HCT116 (cell line): Measurements from ENCODE around the gene GPR39. TPM values are rescaled to one million over a fixed set of nuclear protein-coding genes. Genes with fewer than 3 reads are reported as not detected.

Source experiments
- ATAC-seq: fragments of 200-7000 bp; cut with Tn5 transposase; 2 replicates; pipeline ENCODE4 v1.9.1; 2020; ENCODE audit warnings: mild to moderate bottlenecking, moderate library complexity
- BruUV-seq: library from RNA; stranded (reverse); fragments of 400-500 nt; replicated peaks from 2 replicates; lab custom pipeline; 2021; lab: Mats Ljungman, UMichigan
- CTCF ChIA-PET: fragments of 300-600 bp; sonication (Branson Sonifier 250); formaldehyde crosslinking; loops from one replicate; lab custom pipeline; 2021; ENCODE audit warnings: antibody characterized with exemption; lab: Charles Lee
- POLR2A ChIA-PET: fragments of 300-600, 350-600 bp; sonication (Branson Sonifier 250); formaldehyde crosslinking; loops from one replicate; lab custom pipeline; 2021; ENCODE audit warnings: antibody characterized with exemption; lab: Charles Lee
- RAD21 ChIA-PET, 2 experiments: fragments of 300-600 bp; sonication (Branson Sonifier 250); formaldehyde crosslinking; loops; one replicate each; lab custom pipeline; 2023; ENCODE audit warnings: low total read pairs in 2 of 2; ENCODE audit not compliant: uncharacterized antibody in 2 of 2, unreplicated experiment in 2 of 2, low non-redundant PET in 1 of 2; lab: Charles Lee
- DNase-seq: peaks from one replicate; pipeline ENCODE4 v3.0.0-alpha.2; 2010; ENCODE audit warnings: low read depth, low spot score
- H2AFZ ChIP-seq: fragments of 200-600 bp; shearing (Covaris generic), sonication (generic); 2 replicates; pipeline ENCODE4 v1.6.1; 2017; ENCODE audit warnings: low read depth, mixed run types, mixed read lengths, antibody characterized with exemption, low read length; ENCODE audit not compliant: poor library complexity, severe bottlenecking
- H3K27ac ChIP-seq: 2 replicates; pipeline ENCODE4 v1.5.1; 2012; ENCODE audit warnings: low read depth, low read length
- H3K27me3 ChIP-seq: fragments of 200-600 bp; sonication (generic); 2 replicates; pipeline ENCODE4 v1.6.1; 2016; ENCODE audit warnings: mixed run types, low read length, mixed read lengths; ENCODE audit not compliant: insufficient read depth
- H3K36me3 ChIP-seq, 2 experiments: fragments of 200-500 bp in 1 of 2; fragments of 200-600 bp in 1 of 2; sonication (Bioruptor generic) in 1 of 2; sonication (generic) in 1 of 2; 2 replicates each; pipeline versions ENCODE4 v1.5.1 to v1.6.1; 2014 to 2016; ENCODE audit warnings: low read length in 2 of 2, inconsistent platforms in 1 of 2, mixed read lengths in 1 of 2, mixed run types in 1 of 2; ENCODE audit not compliant: insufficient read depth in 2 of 2, control insufficient read depth in 1 of 2
- H3K4me1 ChIP-seq, 2 experiments: fragments of 200-600 bp in 1 of 2; sonication (generic) in 1 of 2; 2 replicates each; pipeline versions ENCODE4 v1.5.1 to v1.6.1; 2012 to 2017; ENCODE audit warnings: low read length in 2 of 2, inconsistent platforms in 1 of 2, mild to moderate bottlenecking in 1 of 2, mixed read lengths in 1 of 2, mixed run types in 1 of 2, moderate library complexity in 1 of 2; ENCODE audit not compliant: insufficient read depth in 2 of 2, control insufficient read depth in 1 of 2
- H3K4me2 ChIP-seq: fragments of 200-600 bp; sonication (generic); 2 replicates; pipeline ENCODE4 v1.6.1; 2017; ENCODE audit warnings: mixed run types, low read length, mixed read lengths
- H3K4me3 ChIP-seq, 2 experiments: fragments of 200-600 bp in 1 of 2; sonication (generic) in 1 of 2; replicated peaks in 1 of 2; 2 replicates each; pipeline ENCODE4 v1.5.1; 2011 to 2016; ENCODE audit warnings: low read length in 2 of 2, control low read depth in 1 of 2, low read depth in 1 of 2, mild to moderate bottlenecking in 1 of 2, mixed read lengths in 1 of 2, mixed run types in 1 of 2
- H3K79me2 ChIP-seq: fragments of 200-600 bp; sonication (generic); 2 replicates; pipeline ENCODE4 v1.6.1; 2017; ENCODE audit warnings: mild to moderate bottlenecking, mixed run types, low read length, moderate library complexity, mixed read lengths; ENCODE audit not compliant: insufficient read depth
- H3K9ac ChIP-seq: fragments of 200-600 bp; sonication (generic); 2 replicates; pipeline ENCODE4 v1.6.1; 2016; ENCODE audit warnings: low read length, mixed read lengths
- H3K9me2 ChIP-seq: fragments of 200-600 bp; sonication (generic), shearing (Covaris generic); 2 replicates; pipeline ENCODE4 v1.6.1; 2017; ENCODE audit warnings: mixed run types, mild to moderate bottlenecking, moderate library complexity; ENCODE audit not compliant: insufficient read depth
- H3K9me3 ChIP-seq, 2 experiments: fragments of 200-500 bp in 1 of 2; fragments of 200-600 bp in 1 of 2; sonication (Bioruptor generic) in 1 of 2; sonication (generic) in 1 of 2; 2 replicates each; pipeline ENCODE4 v1.6.1; 2014 to 2017; ENCODE audit warnings: low read length in 2 of 2, mixed read lengths in 2 of 2, inconsistent platforms in 1 of 2, low read depth in 1 of 2, mild to moderate bottlenecking in 1 of 2, mixed run types in 1 of 2, moderate library complexity in 1 of 2; ENCODE audit not compliant: control insufficient read depth in 1 of 2, insufficient read depth in 1 of 2
- H4K20me1 ChIP-seq: fragments of 200-600 bp; sonication (generic), shearing (Covaris generic); 2 replicates; pipeline ENCODE4 v1.6.1; 2017; ENCODE audit warnings: mixed run types, mild to moderate bottlenecking, moderate library complexity; ENCODE audit not compliant: insufficient read depth
- EGR1 ChIP-seq: IDR thresholded peaks from 2 replicates; pipeline ENCODE4 v1.6.1; 2012; ENCODE audit warnings: low read depth
- EZH2 ChIP-seq: fragments of 200-600 bp; sonication (generic); IDR thresholded peaks from 2 replicates; pipeline ENCODE4 v1.6.1; 2017; ENCODE audit warnings: antibody characterized with exemption, mixed run types
- EZH2phosphoT487 ChIP-seq: fragments of 200-600 bp; IDR thresholded peaks from 2 replicates; pipeline ENCODE4 v1.6.1; 2018; ENCODE audit warnings: antibody characterized with exemption, borderline replicate concordance
- FOSL1 ChIP-seq: IDR thresholded peaks from 2 replicates; pipeline ENCODE4 v1.6.1; 2012; ENCODE audit warnings: low read depth
- JUND ChIP-seq: IDR thresholded peaks from 2 replicates; pipeline ENCODE4 v1.6.1; 2012
- POLR2AphosphoS5 ChIP-seq: IDR thresholded peaks from 2 replicates; pipeline ENCODE4 v1.6.1; 2011; ENCODE audit warnings: mild to moderate bottlenecking, low read depth, low read length, moderate library complexity
- RAD21 ChIP-seq: IDR thresholded peaks from 2 replicates; pipeline ENCODE4 v1.6.1; 2012; ENCODE audit warnings: low read depth, mild to moderate bottlenecking
- SIN3A ChIP-seq: IDR thresholded peaks from 2 replicates; pipeline ENCODE4 v1.6.1; 2012; ENCODE audit warnings: low read depth
- SRF ChIP-seq: IDR thresholded peaks from 2 replicates; pipeline ENCODE4 v1.6.1; 2012; ENCODE audit warnings: low read depth
- TCF7L2 ChIP-seq: IDR thresholded peaks from 2 replicates; pipeline ENCODE4 v1.7.0; 2011; ENCODE audit warnings: borderline replicate concordance, inconsistent platforms; ENCODE audit not compliant: insufficient read depth, insufficient read length; ENCODE audit errors: extremely low read depth
- YY1 ChIP-seq: IDR thresholded peaks from 2 replicates; pipeline ENCODE4 v1.6.1; 2011; ENCODE audit warnings: low read length, low read depth, moderate library complexity, mild to moderate bottlenecking; ENCODE audit not compliant: insufficient replicate concordance; ENCODE audit errors: extremely low read depth
- ZFX ChIP-seq: fragments of 450-650 bp; IDR thresholded peaks from 2 replicates; pipeline ENCODE4 v1.6.1; 2017
- ZNF274 ChIP-seq: fragments of 200-500 bp; sonication (Bioruptor generic); IDR thresholded peaks from 2 replicates; pipeline ENCODE4 v1.6.1; 2014; ENCODE audit warnings: mild to moderate bottlenecking, low read depth, low read length, inconsistent platforms
- intact Hi-C: fragments of 100-400 bp; cut with micrococcal nuclease; formaldehyde crosslinking; loops from 2 replicates; pipeline ENCODE4 v1.10.0; 2022
- total RNA-seq: library from RNA; stranded (reverse); gene quantifications from one replicate; pipeline ENCODE4 v1.2.1, GENCODE V29; 2021; ENCODE audit not compliant: unreplicated experiment
- TF ChIP-seq, protein P1 (sequence below), 3 experiments: fragments of 200-600 bp in 1 of 3; sonication (generic) in 1 of 3; IDR thresholded peaks in 2 of 3; conservative IDR thresholded peaks in 1 of 3; 2 replicates each; pipeline ENCODE4 v1.5.1; 2012 to 2017; ENCODE audit warnings: low read depth in 2 of 3, low read length in 2 of 3, antibody characterized with exemption in 1 of 3, borderline replicate concordance in 1 of 3, control low read depth in 1 of 3, mild to moderate bottlenecking in 1 of 3, mixed read lengths in 1 of 3, mixed run types in 1 of 3, moderate library complexity in 1 of 3; ENCODE audit not compliant: insufficient read depth in 1 of 3
- TF ChIP-seq, protein P2 (sequence below): IDR thresholded peaks from 2 replicates; pipeline ENCODE4 v1.6.1; 2012
- TF ChIP-seq, protein P3 (sequence below): IDR thresholded peaks from 2 replicates; pipeline ENCODE4 v1.6.1; 2011; ENCODE audit warnings: mild to moderate bottlenecking, low read length, moderate library complexity; ENCODE audit not compliant: insufficient replicate concordance; ENCODE audit errors: extremely low read depth

The GPR39 gene
- total RNA-seq, 1 experiment from 2014 or later = 5.1 TPM

DNA sequence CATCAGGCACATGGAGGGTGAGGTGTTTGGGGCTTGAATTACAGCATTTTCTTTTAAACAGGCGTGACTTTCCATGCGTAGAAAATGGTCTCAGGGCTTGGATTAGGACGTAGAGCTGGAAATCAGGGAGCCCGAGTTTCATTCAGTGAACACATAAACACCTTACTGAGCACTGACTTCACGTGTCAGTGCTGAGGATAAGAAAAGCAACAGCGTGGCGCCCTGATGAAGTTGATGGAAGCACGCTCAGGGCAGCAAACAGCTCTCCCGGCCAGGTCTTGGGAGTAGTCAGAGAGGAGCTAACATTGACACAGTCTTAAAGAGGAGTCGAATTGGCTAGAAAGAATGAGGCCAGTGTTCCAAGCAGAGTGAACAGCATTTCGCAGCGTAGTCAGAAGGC lies 142.7 kb downstream of the GPR39 start:
- H3K27ac ChIP-seq = no peak overlapping the region
- no peaks in the 10 kb centered on the region for H3K9me2 ChIP-seq
- no peaks in the 10 kb centered on the region for H3K36me3 ChIP-seq
- no peak overlapping the region for H3K4me3 ChIP-seq
- ATAC-seq (no peak), DNase-seq (no peak)
- H3K79me2 ChIP-seq = no peaks in the 10 kb centered on the region
- BruUV-seq = no TSS peak
- H3K4me2 ChIP-seq = no peak overlapping the region
- H2AFZ ChIP-seq = no peak overlapping the region
- no peak overlapping the region for H3K9ac ChIP-seq
- ChIA-PET CTCF (no interaction called here), POLR2A (no interaction called here), RAD21 (no interaction called here)
- no peaks in the 10 kb centered on the region for H4K20me1 ChIP-seq
- TF ChIP-seq, protein P1, sequence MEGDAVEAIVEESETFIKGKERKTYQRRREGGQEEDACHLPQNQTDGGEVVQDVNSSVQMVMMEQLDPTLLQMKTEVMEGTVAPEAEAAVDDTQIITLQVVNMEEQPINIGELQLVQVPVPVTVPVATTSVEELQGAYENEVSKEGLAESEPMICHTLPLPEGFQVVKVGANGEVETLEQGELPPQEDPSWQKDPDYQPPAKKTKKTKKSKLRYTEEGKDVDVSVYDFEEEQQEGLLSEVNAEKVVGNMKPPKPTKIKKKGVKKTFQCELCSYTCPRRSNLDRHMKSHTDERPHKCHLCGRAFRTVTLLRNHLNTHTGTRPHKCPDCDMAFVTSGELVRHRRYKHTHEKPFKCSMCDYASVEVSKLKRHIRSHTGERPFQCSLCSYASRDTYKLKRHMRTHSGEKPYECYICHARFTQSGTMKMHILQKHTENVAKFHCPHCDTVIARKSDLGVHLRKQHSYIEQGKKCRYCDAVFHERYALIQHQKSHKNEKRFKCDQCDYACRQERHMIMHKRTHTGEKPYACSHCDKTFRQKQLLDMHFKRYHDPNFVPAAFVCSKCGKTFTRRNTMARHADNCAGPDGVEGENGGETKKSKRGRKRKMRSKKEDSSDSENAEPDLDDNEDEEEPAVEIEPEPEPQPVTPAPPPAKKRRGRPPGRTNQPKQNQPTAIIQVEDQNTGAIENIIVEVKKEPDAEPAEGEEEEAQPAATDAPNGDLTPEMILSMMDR (IDR thresholded peaks at IDR 0.05 in 2 of 3, conservative IDR thresholded peaks at IDR 0.05 in 1 of 3; ENCODE audit: borderline replicate concordance in 1 of 3, insufficient read depth in 1 of 3, low read depth in 2 of 3, low read length in 2 of 3) = no peak
- TF ChIP-seq SIN3A (no peak), EZH2phosphoT487 (no peak), EGR1 (no peak), FOSL1 (no peak), EZH2 (no peak), SRF (no peak), JUND (no peak), RAD21 (no peak), TCF7L2 (no peak), YY1 (no peak), POLR2AphosphoS5 (no peak), ZNF274 (no peak), ZFX (no peak)
- TF ChIP-seq, protein P2, sequence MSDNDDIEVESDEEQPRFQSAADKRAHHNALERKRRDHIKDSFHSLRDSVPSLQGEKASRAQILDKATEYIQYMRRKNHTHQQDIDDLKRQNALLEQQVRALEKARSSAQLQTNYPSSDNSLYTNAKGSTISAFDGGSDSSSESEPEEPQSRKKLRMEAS = no peak
- TF ChIP-seq, protein P3, sequence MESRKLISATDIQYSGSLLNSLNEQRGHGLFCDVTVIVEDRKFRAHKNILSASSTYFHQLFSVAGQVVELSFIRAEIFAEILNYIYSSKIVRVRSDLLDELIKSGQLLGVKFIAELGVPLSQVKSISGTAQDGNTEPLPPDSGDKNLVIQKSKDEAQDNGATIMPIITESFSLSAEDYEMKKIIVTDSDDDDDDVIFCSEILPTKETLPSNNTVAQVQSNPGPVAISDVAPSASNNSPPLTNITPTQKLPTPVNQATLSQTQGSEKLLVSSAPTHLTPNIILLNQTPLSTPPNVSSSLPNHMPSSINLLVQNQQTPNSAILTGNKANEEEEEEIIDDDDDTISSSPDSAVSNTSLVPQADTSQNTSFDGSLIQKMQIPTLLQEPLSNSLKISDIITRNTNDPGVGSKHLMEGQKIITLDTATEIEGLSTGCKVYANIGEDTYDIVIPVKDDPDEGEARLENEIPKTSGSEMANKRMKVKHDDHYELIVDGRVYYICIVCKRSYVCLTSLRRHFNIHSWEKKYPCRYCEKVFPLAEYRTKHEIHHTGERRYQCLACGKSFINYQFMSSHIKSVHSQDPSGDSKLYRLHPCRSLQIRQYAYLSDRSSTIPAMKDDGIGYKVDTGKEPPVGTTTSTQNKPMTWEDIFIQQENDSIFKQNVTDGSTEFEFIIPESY = no peak
- intact Hi-C loops = no loop called here
- no peaks in the 10 kb centered on the region for H3K27me3 ChIP-seq
- no peaks in the 10 kb centered on the region for H3K9me3 ChIP-seq
- no peaks in the 10 kb centered on the region for H3K4me1 ChIP-seq
